Suprapubic skin (tissue), 4 donors: Measurements from ENCODE around the gene MEF2A.

Experiments used
- CTCF ChIP-seq, 2 donors: fragments of 200-600 bp in 1 of 2; fragments of 450-650 bp in 1 of 2; sonication (generic) in 1 of 2; IDR thresholded peaks; one replicate each; pipeline ENCODE4 v1.5.1; 2016 to 2019; ENCODE audit warnings: antibody characterized with exemption in 2 of 2, mild to moderate bottlenecking in 1 of 2, moderate library complexity in 1 of 2
- EP300 ChIP-seq: sonication (generic); formaldehyde crosslinking; IDR thresholded peaks from one replicate; pipeline ENCODE4 v1.6.1; 2017; ENCODE audit warnings: antibody characterized with exemption
- POLR2A ChIP-seq, 2 donors: fragments of 450-650 bp; IDR thresholded peaks; one replicate each; pipeline ENCODE4 v1.6.1; 2017; ENCODE audit warnings: antibody characterized with exemption in 2 of 2, mild to moderate bottlenecking in 2 of 2, moderate library complexity in 2 of 2
- POLR2AphosphoS5 ChIP-seq, 3 donors: sonication (generic); formaldehyde crosslinking; IDR thresholded peaks; one replicate each; pipeline ENCODE4 v1.6.1; 2017; ENCODE audit warnings: antibody characterized with exemption in 3 of 3

DNA sequence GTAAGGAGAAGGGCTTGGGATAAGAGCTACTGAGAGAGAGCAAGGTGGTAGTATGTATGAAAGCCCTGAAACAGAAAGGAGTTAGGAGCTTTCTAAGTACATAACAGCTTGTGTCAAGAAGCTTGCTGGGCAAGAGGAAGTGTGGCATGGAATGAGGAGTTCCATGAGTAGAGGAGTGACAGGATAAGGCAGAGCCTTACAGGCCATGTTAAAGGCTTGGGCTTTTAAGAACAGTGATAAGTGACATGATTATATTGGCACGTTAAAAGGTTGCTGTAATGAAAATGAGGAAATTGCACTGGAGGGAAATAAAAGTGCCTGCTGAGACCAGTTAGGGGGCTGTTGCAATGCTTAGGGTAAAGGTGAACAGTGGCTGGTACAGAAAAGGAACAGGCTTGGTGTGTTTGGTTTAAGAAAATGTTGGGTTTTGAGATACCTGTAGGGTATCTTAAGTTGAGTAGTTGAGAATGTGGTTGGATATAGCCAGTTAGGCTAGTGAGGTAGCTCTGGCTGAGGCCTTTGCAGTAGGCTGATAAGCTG, 49.0 kb downstream of the MEF2A start:
- TF ChIP-seq CTCF (IDR thresholded peaks at IDR 0.05) (no peak), POLR2AphosphoS5 (IDR thresholded peaks at IDR 0.05) (no peak), POLR2A (IDR thresholded peaks at IDR 0.05) (no peak), EP300 (no peak)
